OCI-LY7 (cell line): ENCODE results near the gene SOX18.

Experiments used
- EZH2phosphoT487 ChIP-seq: fragments of 200-600 bp; sonication (generic); IDR thresholded peaks from 2 replicates; pipeline ENCODE4 v1.6.1; 2018; ENCODE audit warnings: low read depth, borderline replicate concordance, mild to moderate bottlenecking, mixed run types, antibody characterized with exemption, low read length, moderate library complexity, mixed read lengths
- TF ChIP-seq, protein P1 (sequence below): fragments of 200-600 bp; sonication (generic); conservative IDR thresholded peaks from 2 replicates; pipeline ENCODE4 v1.5.1; 2014; ENCODE audit warnings: mild to moderate bottlenecking, antibody characterized with exemption, low read length, moderate library complexity, mixed read lengths

- TF ChIP-seq, protein P1, sequence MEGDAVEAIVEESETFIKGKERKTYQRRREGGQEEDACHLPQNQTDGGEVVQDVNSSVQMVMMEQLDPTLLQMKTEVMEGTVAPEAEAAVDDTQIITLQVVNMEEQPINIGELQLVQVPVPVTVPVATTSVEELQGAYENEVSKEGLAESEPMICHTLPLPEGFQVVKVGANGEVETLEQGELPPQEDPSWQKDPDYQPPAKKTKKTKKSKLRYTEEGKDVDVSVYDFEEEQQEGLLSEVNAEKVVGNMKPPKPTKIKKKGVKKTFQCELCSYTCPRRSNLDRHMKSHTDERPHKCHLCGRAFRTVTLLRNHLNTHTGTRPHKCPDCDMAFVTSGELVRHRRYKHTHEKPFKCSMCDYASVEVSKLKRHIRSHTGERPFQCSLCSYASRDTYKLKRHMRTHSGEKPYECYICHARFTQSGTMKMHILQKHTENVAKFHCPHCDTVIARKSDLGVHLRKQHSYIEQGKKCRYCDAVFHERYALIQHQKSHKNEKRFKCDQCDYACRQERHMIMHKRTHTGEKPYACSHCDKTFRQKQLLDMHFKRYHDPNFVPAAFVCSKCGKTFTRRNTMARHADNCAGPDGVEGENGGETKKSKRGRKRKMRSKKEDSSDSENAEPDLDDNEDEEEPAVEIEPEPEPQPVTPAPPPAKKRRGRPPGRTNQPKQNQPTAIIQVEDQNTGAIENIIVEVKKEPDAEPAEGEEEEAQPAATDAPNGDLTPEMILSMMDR = no peak
- no peak for TF ChIP-seq EZH2phosphoT487
These were observed 44.0 kb downstream of the SOX18 start for GRCh38 chr20:64005394-64005793.
